ENCODE results near the gene DDR2.
"Not testable (repeated sequence)": the region's sequence is repeated elsewhere in the genome, so short reads cannot be mapped to it uniquely, and the experiment has no call there.

DDR2 gene

GRCh38 chr1:162632217-162632666 is at the start of gene DDR2:
Gene DDR2 (plus strand): TSS chr1:162632464. CDS start chr1:162719064, 86,600 bp downstream.
- DNase-seq (ENCODE audit: low read depth) = no peak

GRCh38 chr1:162582901-162583300 is 49.4 kb upstream of the DDR2 start:
- DNase-seq (ENCODE audit: low read depth) = not testable (repeated sequence)

- DNase-seq (ENCODE audit: low read depth) = not testable (repeated sequence)
Measured at GRCh38 chr1:162585101-162585500, 47.2 kb upstream of the DDR2 start.

GRCh38 chr1:162587347-162587746 is 44.9 kb upstream of the DDR2 start:
- no peak for DNase-seq (ENCODE audit: low read depth)

- no peak for DNase-seq (ENCODE audit: low read depth)
Measured at GRCh38 chr1:162587761-162588260, 44.5 kb upstream of the DDR2 start.

- DNase-seq (ENCODE audit: low read depth) = no peak
Measured at GRCh38 chr1:162590101-162590500, 42.2 kb upstream of the DDR2 start.

- DNase-seq (ENCODE audit: low read depth) = no peak
Measured at GRCh38 chr1:162590686-162591085, 41.6 kb upstream of the DDR2 start.

- no peak for DNase-seq (ENCODE audit: low read depth)
Measured at GRCh38 chr1:162596514-162597170, 35.6 kb upstream of the DDR2 start.

- DNase-seq (ENCODE audit: low read depth) = no peak
Measured at GRCh38 chr1:162599451-162599850, 32.8 kb upstream of the DDR2 start.

- DNase-seq (ENCODE audit: low read depth) = not testable (repeated sequence)
Measured at GRCh38 chr1:162603117-162603516, 29.1 kb upstream of the DDR2 start.

- no peak for DNase-seq (ENCODE audit: low read depth)
Measured at GRCh38 chr1:162605225-162605927, 26.9 kb upstream of the DDR2 start.

GRCh38 chr1:162609306-162609705 is 23.0 kb upstream of the DDR2 start:
- DNase-seq (ENCODE audit: low read depth) = no peak

- DNase-seq (ENCODE audit: low read depth) = no peak
Measured at GRCh38 chr1:162612606-162613400, 19.5 kb upstream of the DDR2 start.

- DNase-seq (ENCODE audit: low read depth) = no peak
Measured at GRCh38 chr1:162616848-162617247, 15.4 kb upstream of the DDR2 start.

- DNase-seq (ENCODE audit: low read depth) = no peak
Measured at GRCh38 chr1:162617513-162617912, 14.8 kb upstream of the DDR2 start.

- no peak for DNase-seq (ENCODE audit: low read depth)
Measured at GRCh38 chr1:162619076-162619475, 13.2 kb upstream of the DDR2 start.

- no peak for DNase-seq (ENCODE audit: low read depth)
Measured at GRCh38 chr1:162621256-162621655, 11.0 kb upstream of the DDR2 start.

GRCh38 chr1:162625679-162626078 is 6.6 kb upstream of the DDR2 start:
- DNase-seq (ENCODE audit: low read depth) = no peak

- no peak for DNase-seq (ENCODE audit: low read depth)
Measured at GRCh38 chr1:162626094-162626493, 6.2 kb upstream of the DDR2 start.

- no peak for DNase-seq (ENCODE audit: low read depth)
Measured at GRCh38 chr1:162626761-162627160, 5.5 kb upstream of the DDR2 start.

GRCh38 chr1:162627662-162628296 is 4.5 kb upstream of the DDR2 start:
- DNase-seq (ENCODE audit: low read depth) = no peak

GRCh38 chr1:162629077-162629627 is 3.1 kb upstream of the DDR2 start:
- DNase-seq (ENCODE audit: low read depth) = no peak

Data from stimulated activated CD8-positive, alpha-beta memory T cell treated with anti-CD3 and anti-CD28 coated beads, Interleukin-4, amount 100 ng/mL, for 24 hours (primary cell).